GM19099 (cell line): ENCODE measurements around the gene GAGE12J.
"Not testable (repeated sequence)": the region's sequence is repeated elsewhere in the genome, so short reads cannot be mapped to it uniquely, and the experiment has no call there.

Source experiments
- POLR2A ChIP-seq: IDR thresholded peaks from 3 replicates; pipeline ENCODE4 v1.6.1; 2011; ENCODE audit warnings: low read depth; ENCODE audit not compliant: insufficient read length; ENCODE audit errors: extremely low read depth

Gene GAGE12J

GRCh38 chrX:49321737-49322136, at the start of gene GAGE12J:
Gene GAGE12J (plus strand): TSS chrX:49322037. CDS start chrX:49323194, 1,157 bp downstream.
- not testable (repeated sequence) for TF ChIP-seq POLR2A

- TF ChIP-seq POLR2A = no peak
Measured at GRCh38 chrX:49272421-49272820, 49.4 kb upstream of the GAGE12J start.

DNA sequence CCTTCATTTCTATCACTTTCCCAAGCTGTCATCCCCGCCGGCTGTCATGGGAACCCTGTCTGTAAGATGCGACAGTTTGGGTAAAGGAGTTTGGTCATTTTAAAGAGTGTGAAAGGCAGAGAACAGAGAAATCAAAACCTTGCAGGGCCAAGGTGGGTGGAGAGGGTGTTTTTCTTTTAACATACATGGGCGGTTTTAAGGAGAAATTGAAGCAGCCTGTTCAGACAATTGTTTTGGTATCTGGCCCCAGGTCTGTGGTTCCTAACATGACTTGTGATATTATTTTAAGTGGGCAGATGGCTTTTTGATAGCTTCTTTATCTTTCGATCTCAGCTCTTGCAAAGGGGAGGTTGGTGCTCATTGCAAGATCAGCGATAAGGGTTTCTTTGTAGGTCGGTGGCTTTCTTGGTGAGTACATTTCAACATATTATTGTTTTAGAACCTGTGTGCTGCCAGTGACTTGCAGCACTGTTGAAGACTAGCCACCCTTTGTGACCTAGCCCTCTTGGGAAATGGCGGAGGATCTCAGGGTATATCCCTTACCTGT, 48.6 kb upstream of the GAGE12J start:
- no peak for TF ChIP-seq POLR2A

DNA sequence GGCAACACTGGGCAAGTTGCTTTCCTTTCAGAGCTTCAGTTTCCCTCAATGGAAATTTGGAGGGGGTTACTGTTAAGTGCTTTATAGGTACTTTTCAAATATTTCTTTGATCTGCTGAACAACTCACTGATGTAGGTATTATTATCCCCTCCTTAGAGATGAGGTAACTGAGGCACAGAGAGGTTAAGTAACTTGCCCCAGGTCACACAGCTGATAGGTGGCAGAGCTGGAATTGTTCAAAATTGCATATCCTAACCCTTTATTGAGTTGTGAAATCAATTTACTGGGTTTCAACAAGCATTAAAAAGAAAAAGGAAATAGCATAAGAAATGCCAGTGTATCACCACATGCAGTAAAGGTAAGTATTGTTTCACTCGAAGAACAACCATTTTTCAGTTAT, 45.6 kb upstream of the GAGE12J start:
- TF ChIP-seq POLR2A = no peak

GRCh38 chrX:49276671-49277534, 44.9 kb upstream of the GAGE12J start:
- TF ChIP-seq POLR2A = no peak

GRCh38 chrX:49277535-49277830, 44.4 kb upstream of the GAGE12J start:
- no peak for TF ChIP-seq POLR2A

DNA sequence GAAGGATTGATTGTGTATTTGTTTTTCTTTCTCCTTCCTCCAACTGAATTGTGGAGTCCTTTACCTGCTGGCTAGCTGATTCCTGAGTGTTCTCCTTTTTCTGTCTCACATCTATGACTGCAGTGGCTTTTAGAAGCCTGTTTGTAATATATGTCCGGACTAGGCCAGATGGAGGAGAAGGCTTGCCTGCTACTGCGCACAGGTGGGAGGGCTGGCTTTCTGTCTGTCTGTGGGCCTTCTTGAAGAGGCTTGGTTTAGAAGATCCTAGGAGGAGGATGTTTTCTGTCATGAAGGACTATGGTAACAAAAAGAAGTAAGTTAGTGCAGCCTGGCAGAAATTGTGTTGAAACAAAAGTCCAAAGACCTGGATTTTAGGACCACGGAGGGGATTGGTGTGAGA, 43.8 kb upstream of the GAGE12J start:
- no peak for TF ChIP-seq POLR2A

GRCh38 chrX:49282647-49283011, 39.2 kb upstream of the GAGE12J start:
- no peak for TF ChIP-seq POLR2A

DNA sequence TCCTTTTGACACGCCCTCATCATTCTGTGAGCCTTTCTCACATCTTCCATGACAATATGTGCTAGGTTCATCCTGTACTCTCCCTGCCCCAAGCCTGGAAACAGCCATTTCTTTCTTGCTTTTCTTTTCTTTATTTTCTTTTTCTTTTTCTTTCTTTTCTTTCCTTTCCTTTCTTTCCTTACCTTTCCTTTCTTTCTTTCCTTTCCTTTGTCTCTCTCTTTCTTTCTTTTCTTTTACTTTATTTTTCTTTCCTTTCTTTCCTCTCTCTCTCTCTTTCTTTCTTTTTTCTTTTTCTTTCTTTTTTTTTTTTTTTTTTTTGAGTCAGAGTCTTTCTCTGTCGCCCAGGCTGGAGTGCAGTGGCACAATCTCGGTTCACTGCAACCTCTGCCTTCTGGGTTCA, 37.6 kb upstream of the GAGE12J start:
- TF ChIP-seq POLR2A = no peak

DNA sequence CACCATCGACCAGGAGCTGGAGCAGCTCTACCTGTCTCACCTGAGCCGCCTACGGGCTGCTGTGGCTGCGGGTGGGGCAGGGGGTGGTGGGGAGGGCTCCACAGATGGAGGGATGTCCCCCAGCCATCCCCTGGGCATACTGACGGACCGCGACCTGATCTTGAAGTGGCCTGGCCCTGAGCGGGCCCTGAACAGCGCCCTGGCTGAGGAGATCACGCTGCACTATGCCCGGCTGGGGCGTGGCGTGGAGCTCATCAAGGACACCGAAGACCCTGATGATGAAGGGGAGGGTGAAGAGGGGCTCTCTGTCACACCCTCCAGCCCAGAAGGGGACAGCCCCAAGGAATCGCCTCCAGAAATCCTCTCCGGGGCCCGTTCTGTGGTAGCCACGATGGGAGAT, 35.7 kb upstream of the GAGE12J start:
- TF ChIP-seq POLR2A = no peak

GRCh38 chrX:49286581-49286980, 35.3 kb upstream of the GAGE12J start:
- no peak for TF ChIP-seq POLR2A

- no peak for TF ChIP-seq POLR2A
Measured at GRCh38 chrX:49287665-49288064, 34.2 kb upstream of the GAGE12J start.

DNA sequence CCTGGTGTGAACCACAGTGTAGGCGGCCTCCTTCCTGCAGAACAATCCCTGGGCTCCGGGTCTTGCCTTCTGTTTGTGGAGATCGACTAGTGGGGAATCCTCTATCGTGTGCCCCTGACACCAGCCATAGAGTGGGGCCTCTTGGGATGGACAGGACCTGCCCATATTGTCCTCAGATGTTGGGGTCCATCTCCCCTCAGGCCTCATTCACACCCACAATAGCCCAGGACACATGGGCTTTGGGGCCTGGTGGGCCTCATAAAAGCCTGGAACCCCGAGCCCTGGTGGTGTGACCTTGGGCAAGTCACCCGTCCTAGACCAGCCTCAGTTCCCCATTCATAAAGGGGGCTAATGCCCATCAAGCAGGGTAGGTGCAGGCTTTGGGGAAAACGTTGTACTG, 31.6 kb upstream of the GAGE12J start:
- no peak for TF ChIP-seq POLR2A

DNA sequence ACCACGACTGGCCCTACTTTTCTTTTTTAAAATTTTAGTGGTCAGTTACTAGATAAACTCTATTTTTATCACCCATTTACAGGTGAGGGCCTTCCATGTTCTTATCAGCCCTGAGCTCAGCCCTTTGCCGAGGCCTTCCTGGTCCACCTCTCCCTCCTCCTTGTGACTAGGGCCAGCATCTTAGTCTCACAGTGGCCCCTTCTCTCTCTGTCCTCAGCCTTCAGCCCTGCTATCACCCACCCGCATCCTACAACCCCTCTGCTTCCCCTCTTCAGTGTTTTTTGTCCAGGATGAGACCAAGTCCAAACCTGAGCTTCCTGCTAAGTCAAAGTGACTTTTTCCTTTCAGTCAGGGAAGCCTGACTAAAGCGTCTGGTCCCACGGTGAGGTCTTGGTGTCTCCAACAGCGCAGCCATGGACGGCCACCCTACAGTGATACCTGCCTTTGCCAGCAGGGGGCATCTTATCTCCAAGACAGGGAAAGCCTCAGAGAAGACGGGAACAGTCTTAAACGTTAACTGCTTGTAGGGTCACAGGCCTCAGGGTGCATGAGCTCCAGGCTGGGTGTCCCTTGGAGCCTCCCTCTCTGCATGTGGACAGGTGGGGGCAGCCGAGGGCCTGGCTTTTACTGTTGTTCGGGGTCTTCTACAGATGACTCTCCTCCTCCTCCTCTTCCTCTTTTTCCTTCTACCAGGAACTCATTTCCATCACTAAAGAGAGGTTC, 30.1 kb upstream of the GAGE12J start:
- TF ChIP-seq POLR2A = no peak

DNA sequence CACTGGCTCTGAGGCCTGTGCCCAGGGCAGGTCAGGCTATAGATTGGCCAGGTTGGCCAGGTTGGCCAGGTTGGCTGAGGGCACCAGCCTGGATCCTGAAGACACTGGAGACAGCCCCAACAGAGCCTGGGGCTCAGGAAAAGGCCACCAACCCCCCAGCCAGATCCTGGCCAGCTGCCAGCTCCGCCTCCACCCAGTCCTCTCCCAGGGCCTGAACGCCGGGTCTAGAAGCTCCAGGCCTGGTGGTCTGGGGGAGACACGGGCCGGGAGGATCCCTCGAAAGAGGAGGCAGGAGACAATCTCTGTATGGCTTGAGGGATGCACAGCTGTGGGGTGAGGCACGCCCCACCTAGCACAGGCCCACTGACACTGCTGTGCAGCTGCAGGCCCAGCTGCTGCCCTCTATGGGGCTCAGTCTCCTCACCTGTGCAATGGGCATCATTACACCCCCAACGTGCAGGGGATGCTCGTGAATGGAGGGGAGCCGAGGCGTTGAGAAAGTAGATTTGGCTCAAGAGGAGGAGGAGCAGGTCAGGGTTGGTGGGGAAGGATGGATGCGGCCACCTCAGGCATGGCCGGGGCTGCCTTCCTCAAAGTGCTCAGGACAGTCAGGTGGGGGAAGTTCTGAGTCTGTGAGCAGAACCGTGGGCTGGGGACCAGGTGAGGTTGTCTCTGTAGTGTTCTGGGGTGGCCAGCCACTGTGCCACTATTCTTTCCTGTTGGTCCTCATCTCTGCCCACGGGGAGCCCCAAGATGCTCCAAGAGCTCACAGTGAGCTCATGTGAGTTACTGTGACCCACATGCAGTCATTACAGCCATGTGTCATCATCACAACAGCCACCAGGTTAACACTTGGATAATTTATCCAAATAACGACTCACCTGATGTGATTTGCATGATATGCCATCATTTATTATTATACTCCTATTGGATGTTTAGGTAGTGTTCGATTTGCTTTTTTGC, 29.2 kb upstream of the GAGE12J start:
- no peak for TF ChIP-seq POLR2A
